Measurements from ENCODE around the gene PCBP3.

DNA sequence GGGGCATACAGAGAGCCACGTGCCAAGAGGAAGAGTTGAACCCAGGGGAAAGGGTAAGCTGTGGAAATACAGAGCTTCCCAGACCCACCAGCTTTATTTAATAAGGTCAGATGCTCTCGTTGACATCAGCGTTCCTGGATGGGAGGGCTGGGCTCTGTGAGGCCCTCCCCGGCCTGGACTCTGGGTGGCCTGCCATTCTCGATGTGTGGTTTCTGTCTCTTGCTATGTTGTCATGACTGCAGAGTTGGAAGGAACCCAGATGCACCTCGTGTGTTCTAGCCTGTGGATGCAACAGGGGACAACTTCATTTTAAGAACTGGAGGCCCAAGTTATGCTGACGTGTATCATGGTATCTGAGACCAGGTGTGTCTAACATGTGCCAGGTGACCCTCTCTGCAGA is 101.7 kb downstream of the PCBP3 start:
- no peak for TF ChIP-seq ZNF577 (CRISPR knock-in tag; IDR thresholded peaks at IDR 0.05; ENCODE audit: borderline replicate concordance, low read depth)
- TF ChIP-seq SMAD1 (CRISPR knock-in tag; IDR thresholded peaks at IDR 0.05; ENCODE audit: borderline replicate concordance, low read depth): no peak

Data from HepG2 (cell line).